Activated CD8-positive, alpha-beta memory T cell treated with anti-CD3 and anti-CD28 coated beads, Interleukin-2, amount 50 U/mL, for 4 hours (primary cell): ENCODE measurements around the gene MFSD2A.
"Not testable (repeated sequence)": the region's sequence is repeated elsewhere in the genome, so short reads cannot be mapped to it uniquely, and the experiment has no call there.

Experiments
- DNase-seq: peaks from one replicate; pipeline ENCODE4 v3.0.0-alpha.2; 2020

The MFSD2A gene

GRCh38 chr1:39969531-39970270 is 14.8 kb downstream of the MFSD2A start:
- DNase-seq, result no peak

- no peak for DNase-seq
Measured at GRCh38 chr1:39970274-39970673, 15.3 kb downstream of the MFSD2A start.

- no peak for DNase-seq
Measured at GRCh38 chr1:39971138-39971537, 16.2 kb downstream of the MFSD2A start.

GRCh38 chr1:39973503-39974135 is 18.7 kb downstream of the MFSD2A start:
- DNase-seq, result peak; percentile 76

GRCh38 chr1:39976732-39977131 is 21.8 kb downstream of the MFSD2A start:
- DNase-seq, result no peak

- no peak for DNase-seq
Measured at GRCh38 chr1:39977202-39977601, 22.3 kb downstream of the MFSD2A start.

GRCh38 chr1:39979654-39980053 is 24.7 kb downstream of the MFSD2A start:
- no peak for DNase-seq

- no peak for DNase-seq
Measured at GRCh38 chr1:39980555-39981313, 25.8 kb downstream of the MFSD2A start.

GRCh38 chr1:39981385-39981784 is 26.4 kb downstream of the MFSD2A start:
- DNase-seq, result no peak

GRCh38 chr1:39981945-39982344 is 27.0 kb downstream of the MFSD2A start:
- DNase-seq, result no peak

GRCh38 chr1:39984480-39984879 is 29.5 kb downstream of the MFSD2A start:
- not testable (repeated sequence) for DNase-seq

GRCh38 chr1:39984951-39985350 is 30.0 kb downstream of the MFSD2A start:
- DNase-seq, result no peak

GRCh38 chr1:39987869-39988268 is 32.9 kb downstream of the MFSD2A start:
- DNase-seq, result no peak

GRCh38 chr1:39988618-39989343 is 33.8 kb downstream of the MFSD2A start:
- DNase-seq, result no peak

GRCh38 chr1:39990428-39990827 is 35.5 kb downstream of the MFSD2A start:
- no peak for DNase-seq

GRCh38 chr1:39992234-39992633 is 37.3 kb downstream of the MFSD2A start:
- DNase-seq, result no peak

- no peak for DNase-seq
Measured at GRCh38 chr1:39992888-39993287, 37.9 kb downstream of the MFSD2A start.

- no peak for DNase-seq
Measured at GRCh38 chr1:39995973-39996393, 41.0 kb downstream of the MFSD2A start.

- no peak for DNase-seq
Measured at GRCh38 chr1:39996396-39997004, 41.6 kb downstream of the MFSD2A start.

- no peak for DNase-seq
Measured at GRCh38 chr1:40001456-40001855, 46.5 kb downstream of the MFSD2A start.

- no peak for DNase-seq
Measured at GRCh38 chr1:40003156-40004093, 48.5 kb downstream of the MFSD2A start.

- no peak for DNase-seq
Measured at GRCh38 chr1:40004857-40005256, 49.9 kb downstream of the MFSD2A start.
